ENCODE data around the gene PTCH1.

The PTCH1 gene

DNA sequence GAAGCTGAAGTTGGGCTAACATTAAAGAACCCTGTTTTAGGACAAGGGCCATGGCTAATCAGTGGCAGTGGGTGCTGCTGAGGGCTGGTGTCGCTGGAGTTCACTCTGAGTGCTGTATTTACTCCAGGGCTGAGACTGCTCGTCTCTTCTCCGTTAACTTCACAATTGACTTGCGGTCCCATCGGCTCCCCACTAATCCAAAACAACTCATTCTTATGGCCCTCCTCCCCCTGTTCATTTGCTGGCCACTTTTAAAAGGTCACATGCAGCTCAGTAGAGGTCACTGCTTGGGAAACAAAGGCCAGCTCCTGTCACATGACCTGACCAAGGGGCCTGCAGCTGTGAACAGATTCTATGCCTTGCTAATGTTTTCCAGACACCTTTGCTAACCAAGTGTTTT is 38.4 kb downstream of the PTCH1 start:
- H3K27me3 ChIP-seq: no peaks in the 10 kb centered on the region
- H3K9me3 ChIP-seq (replicated peaks in 1 of 11): no peaks in the 10 kb centered on the region
- no peak overlapping the region for H3K27ac ChIP-seq
- no peak overlapping the region for H3K4me3 ChIP-seq
- H3K9ac ChIP-seq: no peak overlapping the region
- H4K20me1 ChIP-seq: peaks cover 0 to 55% (median 20%) of the 10 kb centered on the region in 11 experiments; a peak in 16 of 22 replicates
- H3K36me3 ChIP-seq: peaks cover 70 to 100% (median 89%) of the 10 kb centered on the region in 11 experiments
- no peak overlapping the region for H3K4me2 ChIP-seq
- peaks cover 0 to 6% (median 0%) of the 10 kb centered on the region in 10 experiments; a peak in 2 of 20 replicates for H3K4me1 ChIP-seq
- TF ChIP-seq Cebpa-rat (IDR thresholded peaks at IDR 0.05): no peak

GRCh38 chr9:95477885-95478284 is 38.9 kb downstream of the PTCH1 start:
- Histone ChIP-seq H3K4me2 (no peak overlapping the region), H3K27me3 (no peaks in the 10 kb centered on the region), H3K4me3 (no peak overlapping the region), H4K20me1 (peaks cover 0 to 51% (median 17%) of the 10 kb centered on the region in 11 experiments; a peak in 14 of 22 replicates), H3K27ac (no peak overlapping the region), H3K36me3 (peaks cover 75 to 100% (median 89%) of the 10 kb centered on the region in 11 experiments), H3K9ac (no peak overlapping the region), H3K4me1 (peaks cover 0 to 6% (median 0%) of the 10 kb centered on the region in 10 experiments; a peak in 2 of 20 replicates), H3K9me3 (replicated peaks in 1 of 11) (no peaks in the 10 kb centered on the region)
- TF ChIP-seq Cebpa-rat (IDR thresholded peaks at IDR 0.05): no peak

DNA sequence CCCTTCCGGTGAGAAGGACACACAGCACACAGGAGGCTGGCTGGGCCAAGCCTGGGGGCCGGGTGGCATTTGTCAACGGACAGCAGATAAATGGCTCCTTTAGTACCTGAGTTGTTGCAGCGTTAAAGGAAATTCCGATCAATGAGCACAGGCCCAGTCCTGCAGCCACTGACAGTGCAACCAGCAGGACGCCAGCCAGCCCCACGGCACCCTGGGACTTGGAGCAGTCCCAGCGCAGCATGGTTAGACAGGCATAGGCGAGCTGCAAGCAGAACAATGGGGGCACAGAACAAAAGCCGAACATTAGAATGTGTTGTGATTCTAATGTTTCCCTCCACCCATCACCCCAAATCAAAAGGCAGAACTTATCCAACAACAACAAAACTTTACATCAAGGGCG is 39.3 kb downstream of the PTCH1 start:
- no peaks in the 10 kb centered on the region for H3K9me3 ChIP-seq (replicated peaks in 1 of 11)
- H3K4me2 ChIP-seq: no peak overlapping the region
- H3K27me3 ChIP-seq: no peaks in the 10 kb centered on the region
- peaks cover 0 to 47% (median 21%) of the 10 kb centered on the region in 11 experiments; a peak in 14 of 22 replicates for H4K20me1 ChIP-seq
- peaks cover 79 to 100% (median 91%) of the 10 kb centered on the region in 11 experiments for H3K36me3 ChIP-seq
- no peak overlapping the region for H3K9ac ChIP-seq
- no peak for TF ChIP-seq Cebpa-rat (IDR thresholded peaks at IDR 0.05)
- no peak overlapping the region for H3K27ac ChIP-seq
- H3K4me1 ChIP-seq: peaks cover 0 to 6% (median 0%) of the 10 kb centered on the region in 10 experiments; a peak in 2 of 20 replicates
- H3K4me3 ChIP-seq: no peak overlapping the region

DNA sequence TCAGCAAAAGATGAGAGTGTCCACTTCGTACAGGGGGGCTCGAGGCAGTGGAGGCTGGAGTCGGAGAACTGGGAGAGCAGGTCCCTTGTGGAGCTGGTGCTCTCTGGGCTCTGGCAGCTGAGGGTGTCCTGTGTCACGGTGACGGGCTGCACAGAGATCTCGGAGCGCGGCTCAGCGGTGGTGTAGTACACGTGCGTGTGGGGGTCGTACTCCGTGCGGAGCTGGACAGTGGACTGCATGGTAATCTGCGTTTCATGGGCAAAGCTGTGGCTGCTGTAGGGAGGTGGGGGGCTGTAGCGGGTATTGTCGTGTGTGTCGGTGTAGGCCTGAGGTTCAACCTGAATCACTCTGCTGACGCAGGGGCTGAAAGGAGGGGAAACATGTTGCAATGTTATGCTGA is 48.0 kb downstream of the PTCH1 start:
- Histone ChIP-seq H3K27me3 (peaks cover 0 to 35% (median 5%) of the 10 kb centered on the region in 11 experiments; a peak in 8 of 22 replicates), H3K36me3 (peaks cover 88 to 98% (median 92%) of the 10 kb centered on the region in 11 experiments), H4K20me1 (peaks cover 4 to 52% (median 21%) of the 10 kb centered on the region in 11 experiments; a peak in 20 of 22 replicates), H3K4me1 (peaks cover 4 to 20% (median 15%) of the 10 kb centered on the region in 10 experiments), H3K9ac (no peak overlapping the region), H3K4me3 (no peak overlapping the region), H3K27ac (no peak overlapping the region), H3K9me3 (replicated peaks in 1 of 11) (peaks cover 0 to 13% (median 5%) of the 10 kb centered on the region in 11 experiments; a peak in 8 of 22 replicates), H3K4me2 (no peak overlapping the region)
- no peak for TF ChIP-seq Cebpa-rat (IDR thresholded peaks at IDR 0.05)

GRCh38 chr9:95465115-95465514 is 51.7 kb downstream of the PTCH1 start:
- H3K9me3 ChIP-seq (replicated peaks in 1 of 11): peaks cover 0 to 13% (median 5%) of the 10 kb centered on the region in 11 experiments; a peak in 8 of 22 replicates
- H3K27ac ChIP-seq: no peak overlapping the region
- peak overlapping the region in 10 of 11 experiments; percentile 2 to 98 (median 94); a peak in 13 of 22 replicates for H3K4me2 ChIP-seq
- peaks cover 21 to 51% (median 42%) of the 10 kb centered on the region in 10 experiments for H3K4me1 ChIP-seq
- peaks cover 0 to 61% (median 17%) of the 10 kb centered on the region in 11 experiments; a peak in 13 of 22 replicates for H3K27me3 ChIP-seq
- H3K4me3 ChIP-seq: no peak overlapping the region
- peaks cover 24 to 71% (median 50%) of the 10 kb centered on the region in 11 experiments; a peak in 21 of 22 replicates for H4K20me1 ChIP-seq
- peaks cover 68 to 80% (median 74%) of the 10 kb centered on the region in 11 experiments for H3K36me3 ChIP-seq
- TF ChIP-seq Cebpa-rat (IDR thresholded peaks at IDR 0.05): no peak
- H3K9ac ChIP-seq: no peak overlapping the region

GRCh38 chr9:95463148-95464060 is 53.4 kb downstream of the PTCH1 start:
- H3K4me1 ChIP-seq: peaks cover 21 to 52% (median 42%) of the 10 kb centered on the region in 10 experiments
- TF ChIP-seq Cebpa-rat (IDR thresholded peaks at IDR 0.05): no peak
- H3K27me3 ChIP-seq: peaks cover 0 to 74% (median 17%) of the 10 kb centered on the region in 11 experiments; a peak in 13 of 22 replicates
- H4K20me1 ChIP-seq: peaks cover 31 to 82% (median 62%) of the 10 kb centered on the region in 11 experiments; a peak in 21 of 22 replicates
- H3K9me3 ChIP-seq (replicated peaks in 1 of 11): peaks cover 0 to 13% (median 5%) of the 10 kb centered on the region in 11 experiments; a peak in 7 of 22 replicates
- H3K4me2 ChIP-seq: peak overlapping the region; percentile 78 to 98 (median 94)
- peak overlapping the region in 10 of 11 experiments; percentile 8 to 79 (median 64); a peak in 17 of 22 replicates for H3K27ac ChIP-seq
- peak overlapping the region; percentile 58 to 78 (median 62) for H3K9ac ChIP-seq
- H3K36me3 ChIP-seq: peaks cover 68 to 80% (median 74%) of the 10 kb centered on the region in 11 experiments
- peak overlapping the region; percentile 32 to 58 (median 50); a peak in 18 of 20 replicates for H3K4me3 ChIP-seq

DNA sequence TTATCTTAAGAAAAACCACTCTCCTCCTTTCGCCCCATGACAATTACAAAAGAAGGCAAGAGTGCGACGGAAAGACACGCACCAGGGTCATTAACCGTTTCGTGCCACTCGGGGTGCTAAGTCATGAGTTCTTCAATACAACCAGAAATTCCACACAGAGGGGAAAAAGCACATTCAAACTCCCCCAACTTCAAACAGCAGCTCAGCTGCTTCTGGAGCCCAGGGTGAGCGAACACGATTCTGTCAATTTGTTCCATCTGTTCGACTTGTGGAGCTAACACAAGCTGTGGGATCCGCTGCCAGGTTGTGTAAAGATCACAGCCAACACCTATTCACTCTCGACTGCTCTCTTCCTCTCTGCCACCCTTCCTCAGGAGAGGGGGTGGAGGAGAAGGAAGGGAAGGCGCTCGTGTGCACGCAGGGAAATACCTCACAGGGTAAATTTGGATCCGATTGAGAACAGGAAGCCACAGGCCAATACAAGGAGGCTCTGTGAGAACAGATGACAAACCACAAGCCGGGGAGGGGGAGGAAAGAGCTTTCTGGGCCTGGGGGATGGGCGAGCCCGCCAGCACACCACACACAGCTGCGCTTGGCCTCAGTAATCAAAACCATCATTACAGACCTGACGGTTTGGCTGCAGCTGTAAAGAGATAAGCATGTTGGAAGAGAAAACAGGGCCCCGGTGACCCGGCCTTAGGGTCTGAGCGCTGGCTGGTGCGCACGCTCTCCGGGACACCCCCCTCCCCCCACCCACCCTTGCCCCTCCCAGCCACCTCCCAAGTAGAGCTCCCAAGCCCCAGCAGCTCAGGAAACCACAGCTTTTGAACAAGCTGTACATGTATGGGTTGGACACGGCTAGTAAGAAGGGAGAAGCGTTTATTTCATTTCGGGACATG is 54.3 kb downstream of the PTCH1 start:
- peaks cover 31 to 89% (median 62%) of the 10 kb centered on the region in 11 experiments; a peak in 21 of 22 replicates for H4K20me1 ChIP-seq
- H3K27ac ChIP-seq: peak overlapping the region in 9 of 11 experiments; percentile 51 to 79 (median 67); a peak in 17 of 22 replicates
- peaks cover 21 to 52% (median 42%) of the 10 kb centered on the region in 10 experiments for H3K4me1 ChIP-seq
- peaks cover 0 to 7% (median 0%) of the 10 kb centered on the region in 11 experiments; a peak in 3 of 22 replicates for H3K9me3 ChIP-seq (replicated peaks in 1 of 11)
- peak overlapping the region; percentile 58 to 78 (median 62); a peak in 20 of 22 replicates for H3K9ac ChIP-seq
- peaks cover 68 to 80% (median 74%) of the 10 kb centered on the region in 11 experiments for H3K36me3 ChIP-seq
- TF ChIP-seq Cebpa-rat (IDR thresholded peaks at IDR 0.05): peak in 1 of 11 experiments; percentile 15; a peak in 1 of 22 replicates
- peak overlapping the region; percentile 78 to 98 (median 94) for H3K4me2 ChIP-seq
- H3K27me3 ChIP-seq: peaks cover 0 to 74% (median 17%) of the 10 kb centered on the region in 11 experiments; a peak in 13 of 22 replicates
- H3K4me3 ChIP-seq: peak overlapping the region; percentile 32 to 58 (median 50); a peak in 16 of 20 replicates

All from BLaER1 treated with 17β-estradiol and CSF1 and Interleukin-3, amounts not matched to agents 10 nM and 100 nM (cell line).